NCI-H526 (cell line): ENCODE data around the gene COL4A3.
"Not testable (repeated sequence)": the region's sequence is repeated elsewhere in the genome, so short reads cannot be mapped to it uniquely, and the experiment has no call there.

Source experiments
- DNase-seq, 2 experiments: peaks; one replicate each; lab custom pipeline; 2025; lab: John Stamatoyannopoulos, UW

The COL4A3 gene

GRCh38 chr2:227206406-227206805, 42.0 kb downstream of the COL4A3 start:
- no peak for DNase-seq

GRCh38 chr2:227207573-227207972, 43.1 kb downstream of the COL4A3 start:
- DNase-seq = no peak

- no peak for DNase-seq
These were observed 50.2 kb downstream of the COL4A3 start for GRCh38 chr2:227214622-227215041.

- no peak for DNase-seq
These were observed 55.1 kb downstream of the COL4A3 start for GRCh38 chr2:227219312-227220105.

- DNase-seq = no peak
These were observed 56.7 kb downstream of the COL4A3 start for GRCh38 chr2:227221120-227221519.

- DNase-seq = no peak
These were observed 57.9 kb downstream of the COL4A3 start for GRCh38 chr2:227222292-227222691.

- DNase-seq = not testable (repeated sequence)
These were observed 61.2 kb downstream of the COL4A3 start for GRCh38 chr2:227225641-227226040.

GRCh38 chr2:227228061-227228667, 63.7 kb downstream of the COL4A3 start:
- no peak for DNase-seq

GRCh38 chr2:227230151-227230550, 65.7 kb downstream of the COL4A3 start:
- no peak for DNase-seq

GRCh38 chr2:227234429-227234828, 70.0 kb downstream of the COL4A3 start:
- DNase-seq = no peak

GRCh38 chr2:227237786-227238185, 73.4 kb downstream of the COL4A3 start:
- DNase-seq = no peak

- peak; percentile 11 to 65 for DNase-seq
These were observed 74.1 kb downstream of the COL4A3 start for GRCh38 chr2:227238238-227239237.

GRCh38 chr2:227241005-227241404, 76.6 kb downstream of the COL4A3 start:
- no peak for DNase-seq

GRCh38 chr2:227248876-227249275, 84.5 kb downstream of the COL4A3 start:
- peak; percentile 40 to 57 for DNase-seq

GRCh38 chr2:227252831-227253230, 88.4 kb downstream of the COL4A3 start:
- no peak for DNase-seq

GRCh38 chr2:227256605-227257004, 92.2 kb downstream of the COL4A3 start:
- no peak for DNase-seq

GRCh38 chr2:227257820-227258219, 93.4 kb downstream of the COL4A3 start:
- DNase-seq = no peak

GRCh38 chr2:227260041-227260440, 95.6 kb downstream of the COL4A3 start:
- DNase-seq = no peak

GRCh38 chr2:227267410-227268115, 103.1 kb downstream of the COL4A3 start:
- no peak for DNase-seq

GRCh38 chr2:227280895-227281294, 116.5 kb downstream of the COL4A3 start:
- DNase-seq = no peak

GRCh38 chr2:227285741-227286236, 121.4 kb downstream of the COL4A3 start:
- DNase-seq = no peak
